ENCODE measurements around the gene SHLD2. TPM values are rescaled to one million over a fixed set of nuclear protein-coding genes. Genes with fewer than 3 reads are reported as not detected.
"Not testable (repeated sequence)": the region's sequence is repeated elsewhere in the genome, so short reads cannot be mapped to it uniquely, and the experiment has no call there.

The SHLD2 gene
- polyA plus RNA-seq, 3 donors = 10.2 to 16.3 (median 16.2) TPM

- H3K9ac ChIP-seq (ENCODE audit: insufficient read depth, low read length, poor library complexity, severe bottlenecking); H3K27me3 Mint-ChIP-seq (ENCODE audit: low read depth in 3 of 3); H4K20me1 ChIP-seq (ENCODE audit: insufficient read depth, low read length); H2AFZ ChIP-seq (ENCODE audit: insufficient read depth, low read depth, low read length, poor library complexity, severe bottlenecking); DNase-seq; H3K4me3 ChIP-seq (replicated peaks in 1 of 3; ENCODE audit: low read depth in 2 of 3, low read length in 3 of 3); H3K4me3 Mint-ChIP-seq; H3K9me3 Mint-ChIP-seq; H3K79me2 ChIP-seq (ENCODE audit: insufficient read depth, low read length); intact Hi-C loops (cut with micrococcal nuclease); H3K27me3 ChIP-seq (ENCODE audit: control insufficient read depth in 2 of 2, insufficient read depth in 2 of 2, low read length in 2 of 2); H3K4me2 ChIP-seq (replicated peaks; ENCODE audit: extremely low read depth, low read length, poor library complexity, severe bottlenecking); H3K36me3 ChIP-seq (replicated peaks in 1 of 2; ENCODE audit: control insufficient read depth in 1 of 2, insufficient read depth in 2 of 2, low read length in 2 of 2); H3K9me3 ChIP-seq (replicated peaks in 1 of 2; ENCODE audit: control insufficient read depth in 1 of 2, insufficient read depth in 1 of 2, low read length in 2 of 2): not testable (repeated sequence)
- Mint-ChIP-seq H3K4me1 (peaks cover 43% of the 10 kb centered on the region), H3K27ac (peak overlapping the region in 2 of 7 donors; percentile 66 to 88), H3K36me3 (peaks cover 13 to 14% of the 10 kb centered on the region in 2 donors)
- WGBS (ENCODE audit: insufficient coverage) = no CpG with 5 or more reads among the region's 2 CpGs
- Histone ChIP-seq H3K4me1 (ENCODE audit: control insufficient read depth in 1 of 2, insufficient read depth in 2 of 2, low read length in 2 of 2) (peaks cover 40 to 48% of the 10 kb centered on the region in 2 donors), H3K27ac (ENCODE audit: low read depth in 1 of 2, low read length in 2 of 2) (peak overlapping the region in 1 of 2 donors; percentile 45)
These were observed 116.8 kb downstream of the SHLD2 start for GRCh38 chr10:87211848-87212247.

- H4K20me1 ChIP-seq (ENCODE audit: insufficient read depth, low read length); H3K36me3 Mint-ChIP-seq; DNase-seq; H2AFZ ChIP-seq (ENCODE audit: insufficient read depth, low read depth, low read length, poor library complexity, severe bottlenecking); H3K9ac ChIP-seq (ENCODE audit: insufficient read depth, low read length, poor library complexity, severe bottlenecking); H3K36me3 ChIP-seq (replicated peaks in 1 of 2; ENCODE audit: control insufficient read depth in 1 of 2, insufficient read depth in 2 of 2, low read length in 2 of 2); intact Hi-C loops (cut with micrococcal nuclease); H3K4me3 ChIP-seq (replicated peaks in 1 of 3; ENCODE audit: low read depth in 2 of 3, low read length in 3 of 3); H3K9me3 ChIP-seq (replicated peaks in 1 of 2; ENCODE audit: control insufficient read depth in 1 of 2, insufficient read depth in 1 of 2, low read length in 2 of 2); H3K79me2 ChIP-seq (ENCODE audit: insufficient read depth, low read length); H3K4me3 Mint-ChIP-seq; H3K27me3 Mint-ChIP-seq (ENCODE audit: low read depth in 3 of 3); H3K27me3 ChIP-seq (ENCODE audit: control insufficient read depth in 2 of 2, insufficient read depth in 2 of 2, low read length in 2 of 2); H3K9me3 Mint-ChIP-seq; H3K4me2 ChIP-seq (replicated peaks; ENCODE audit: extremely low read depth, low read length, poor library complexity, severe bottlenecking): not testable (repeated sequence)
- no CpG with 5 or more reads among the region's 8 CpGs for WGBS (ENCODE audit: insufficient coverage)
- Mint-ChIP-seq H3K4me1 (peaks cover 48% of the 10 kb centered on the region), H3K27ac (peak overlapping the region in 6 of 7 donors; percentile 55 to 90 (median 83))
- H3K4me1 ChIP-seq (ENCODE audit: control insufficient read depth in 1 of 2, insufficient read depth in 2 of 2, low read length in 2 of 2) = peaks cover 42 to 49% of the 10 kb centered on the region in 2 donors
- H3K27ac ChIP-seq (ENCODE audit: low read depth in 1 of 2, low read length in 2 of 2) = peak overlapping the region; percentile 45 to 64
These were observed 118.3 kb downstream of the SHLD2 start for GRCh38 chr10:87213150-87213765.

- 93% methylated on average over 3 of the region's 21 CpGs for WGBS (ENCODE audit: insufficient coverage)
- peak overlapping the region; percentile 59 for H2AFZ ChIP-seq (ENCODE audit: insufficient read depth, low read depth, low read length, poor library complexity, severe bottlenecking)
- intact Hi-C loops (cut with micrococcal nuclease); H3K4me3 Mint-ChIP-seq; H3K36me3 ChIP-seq (replicated peaks in 1 of 2; ENCODE audit: control insufficient read depth in 1 of 2, insufficient read depth in 2 of 2, low read length in 2 of 2); H3K9ac ChIP-seq (ENCODE audit: insufficient read depth, low read length, poor library complexity, severe bottlenecking); H3K4me3 ChIP-seq (replicated peaks in 1 of 3; ENCODE audit: low read depth in 2 of 3, low read length in 3 of 3); DNase-seq; H4K20me1 ChIP-seq (ENCODE audit: insufficient read depth, low read length); H3K9me3 Mint-ChIP-seq; H3K27me3 ChIP-seq (ENCODE audit: control insufficient read depth in 2 of 2, insufficient read depth in 2 of 2, low read length in 2 of 2); H3K4me2 ChIP-seq (replicated peaks; ENCODE audit: extremely low read depth, low read length, poor library complexity, severe bottlenecking); H3K36me3 Mint-ChIP-seq; H3K79me2 ChIP-seq (ENCODE audit: insufficient read depth, low read length); H3K27me3 Mint-ChIP-seq (ENCODE audit: low read depth in 3 of 3); H3K9me3 ChIP-seq (replicated peaks in 1 of 2; ENCODE audit: control insufficient read depth in 1 of 2, insufficient read depth in 1 of 2, low read length in 2 of 2): not testable (repeated sequence)
- peaks cover 48% of the 10 kb centered on the region for H3K4me1 Mint-ChIP-seq
- peak overlapping the region; percentile 64 to 90 (median 83) for H3K27ac Mint-ChIP-seq
- peaks cover 42 to 49% of the 10 kb centered on the region in 2 donors for H3K4me1 ChIP-seq (ENCODE audit: control insufficient read depth in 1 of 2, insufficient read depth in 2 of 2, low read length in 2 of 2)
- H3K27ac ChIP-seq (ENCODE audit: low read depth in 1 of 2, low read length in 2 of 2) = peak overlapping the region; percentile 45 to 64
These were observed 118.8 kb downstream of the SHLD2 start for GRCh38 chr10:87213806-87214205.

- H3K27ac ChIP-seq (ENCODE audit: low read depth in 1 of 2, low read length in 2 of 2) = peak overlapping the region; percentile 72 to 85
- intact Hi-C loops (cut with micrococcal nuclease); H3K36me3 Mint-ChIP-seq; H3K9me3 Mint-ChIP-seq; H3K27me3 ChIP-seq (ENCODE audit: control insufficient read depth in 2 of 2, insufficient read depth in 2 of 2, low read length in 2 of 2); H3K4me2 ChIP-seq (replicated peaks; ENCODE audit: extremely low read depth, low read length, poor library complexity, severe bottlenecking); H3K79me2 ChIP-seq (ENCODE audit: insufficient read depth, low read length); H3K9me3 ChIP-seq (replicated peaks in 1 of 2; ENCODE audit: control insufficient read depth in 1 of 2, insufficient read depth in 1 of 2, low read length in 2 of 2); H4K20me1 ChIP-seq (ENCODE audit: insufficient read depth, low read length); H3K36me3 ChIP-seq (replicated peaks in 1 of 2; ENCODE audit: control insufficient read depth in 1 of 2, insufficient read depth in 2 of 2, low read length in 2 of 2); H3K27me3 Mint-ChIP-seq (ENCODE audit: low read depth in 3 of 3): not testable (repeated sequence)
- Mint-ChIP-seq H3K4me3 (peak overlapping the region; percentile 34 to 80), H3K27ac (peak overlapping the region; percentile 80 to 91 (median 86)), H3K4me1 (peaks cover 48% of the 10 kb centered on the region)
- peaks cover 42 to 49% of the 10 kb centered on the region in 2 donors for H3K4me1 ChIP-seq (ENCODE audit: control insufficient read depth in 1 of 2, insufficient read depth in 2 of 2, low read length in 2 of 2)
- DNase-seq = peak; percentile 37 to 56 (median 45)
- peak overlapping the region; percentile 21 for H3K9ac ChIP-seq (ENCODE audit: insufficient read depth, low read length, poor library complexity, severe bottlenecking)
- H2AFZ ChIP-seq (ENCODE audit: insufficient read depth, low read depth, low read length, poor library complexity, severe bottlenecking) = peak overlapping the region; percentile 68
- peak overlapping the region in 1 of 3 experiments; percentile 42 for H3K4me3 ChIP-seq (replicated peaks in 1 of 3; ENCODE audit: low read depth in 2 of 3, low read length in 3 of 3)
- WGBS (ENCODE audit: insufficient coverage) = 0% methylated on average over 11 of the region's 11 CpGs
These were observed 121.1 kb downstream of the SHLD2 start for GRCh38 chr10:87216120-87216519.

Measured in CD14-positive monocyte (primary cell).